Measurements from ENCODE around the gene CYP3A4.

The CYP3A4 gene

DNA sequence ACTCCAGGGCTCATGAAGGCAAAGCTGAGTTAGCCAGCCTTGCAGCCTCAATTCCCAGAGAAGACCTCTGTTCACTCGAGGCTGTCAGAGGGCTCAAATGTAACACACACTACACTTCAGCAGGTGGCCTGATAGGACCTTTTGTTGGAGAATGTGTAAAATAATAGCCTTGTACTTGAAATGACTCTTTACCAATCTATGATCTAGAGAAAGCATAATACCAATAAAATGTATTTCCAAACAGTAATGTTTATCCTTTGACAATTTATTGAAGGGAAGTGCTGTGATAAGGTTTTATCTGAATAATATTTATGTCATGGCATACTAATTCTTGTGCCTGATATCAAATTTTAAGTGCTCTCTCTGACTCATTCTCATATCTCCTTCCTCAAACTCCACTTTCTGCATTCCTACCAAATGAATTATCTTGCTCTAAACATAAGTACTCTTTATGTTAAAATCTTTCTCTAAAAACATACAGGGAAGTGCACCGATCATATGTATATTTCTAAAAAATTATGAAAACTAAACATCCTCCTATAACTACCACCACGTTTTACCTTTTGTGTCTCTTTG lies 69.9 kb downstream of the CYP3A4 start:
- H3K4me3 ChIP-seq (replicated peaks; ENCODE audit: low read depth, low read length) = no peak overlapping the region
- no peaks in the 10 kb centered on the region for H3K36me3 ChIP-seq (ENCODE audit: control insufficient read depth, insufficient read depth, low read length)
- no peak for DNase-seq (ENCODE audit: extremely low read depth, insufficient read length)
- no peaks in the 10 kb centered on the region for H3K27me3 ChIP-seq (replicated peaks; ENCODE audit: control insufficient read depth, insufficient read depth, low read length)
- no peak for TF ChIP-seq CTCF (IDR thresholded peaks at IDR 0.05; ENCODE audit: insufficient read depth, low read length, poor library complexity, severe bottlenecking)

- Histone ChIP-seq H3K27me3 (replicated peaks; ENCODE audit: control insufficient read depth, insufficient read depth, low read length) (no peaks in the 10 kb centered on the region), H3K4me3 (replicated peaks; ENCODE audit: low read depth, low read length) (no peak overlapping the region), H3K36me3 (ENCODE audit: control insufficient read depth, insufficient read depth, low read length) (no peaks in the 10 kb centered on the region)
- DNase-seq (ENCODE audit: extremely low read depth, insufficient read length) = no peak
- TF ChIP-seq CTCF (IDR thresholded peaks at IDR 0.05; ENCODE audit: insufficient read depth, low read length, poor library complexity, severe bottlenecking) = no peak
Observed at GRCh38 chr7:99709838-99710578, 74.0 kb downstream of the CYP3A4 start.

GRCh38 chr7:99709260-99709659 lies 74.7 kb downstream of the CYP3A4 start:
- H3K4me3 ChIP-seq (replicated peaks; ENCODE audit: low read depth, low read length) = no peak overlapping the region
- no peak for DNase-seq (ENCODE audit: extremely low read depth, insufficient read length)
- no peak for TF ChIP-seq CTCF (IDR thresholded peaks at IDR 0.05; ENCODE audit: insufficient read depth, low read length, poor library complexity, severe bottlenecking)
- H3K36me3 ChIP-seq (ENCODE audit: control insufficient read depth, insufficient read depth, low read length) = no peaks in the 10 kb centered on the region
- H3K27me3 ChIP-seq (replicated peaks; ENCODE audit: control insufficient read depth, insufficient read depth, low read length) = no peaks in the 10 kb centered on the region

GRCh38 chr7:99707096-99707495 lies 76.9 kb downstream of the CYP3A4 start:
- Histone ChIP-seq H3K27me3 (replicated peaks; ENCODE audit: control insufficient read depth, insufficient read depth, low read length) (no peaks in the 10 kb centered on the region), H3K36me3 (ENCODE audit: control insufficient read depth, insufficient read depth, low read length) (no peaks in the 10 kb centered on the region), H3K4me3 (replicated peaks; ENCODE audit: low read depth, low read length) (no peak overlapping the region)
- TF ChIP-seq CTCF (IDR thresholded peaks at IDR 0.05; ENCODE audit: insufficient read depth, low read length, poor library complexity, severe bottlenecking) = no peak
- no peak for DNase-seq (ENCODE audit: extremely low read depth, insufficient read length)

Data from GM06990 (cell line).